C4-2B (cell line): ENCODE measurements around the gene RNF144B.

Experiments
- ZFX ChIP-seq: fragments of 450-650 bp; IDR thresholded peaks from 2 replicates; pipeline ENCODE4 v1.6.1; 2017
- TF ChIP-seq, protein P1 (sequence below): fragments of 450-650 bp; conservative IDR thresholded peaks from 2 replicates; pipeline ENCODE4 v1.5.1; 2017; ENCODE audit warnings: mild to moderate bottlenecking

DNA sequence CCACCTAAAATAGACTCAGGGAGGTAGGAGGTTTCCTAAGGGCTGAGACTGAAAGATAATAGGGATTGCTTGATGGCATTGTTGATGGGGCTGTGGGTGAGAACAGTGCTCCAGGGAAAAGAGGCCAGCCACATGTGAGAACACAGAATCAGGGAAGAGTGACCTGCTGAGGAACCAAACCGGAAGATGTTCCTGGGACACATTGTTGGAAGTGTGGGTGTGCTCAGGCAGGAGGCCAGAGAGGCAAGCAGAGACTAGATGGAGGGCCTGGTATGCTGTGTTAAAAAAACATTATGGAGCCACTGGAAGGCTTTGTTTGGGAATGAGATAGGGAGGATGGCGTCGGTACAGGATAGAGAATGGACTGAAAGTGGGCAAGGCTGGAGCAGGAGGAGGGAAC, 23.3 kb downstream of the RNF144B start:
- TF ChIP-seq, protein P1, sequence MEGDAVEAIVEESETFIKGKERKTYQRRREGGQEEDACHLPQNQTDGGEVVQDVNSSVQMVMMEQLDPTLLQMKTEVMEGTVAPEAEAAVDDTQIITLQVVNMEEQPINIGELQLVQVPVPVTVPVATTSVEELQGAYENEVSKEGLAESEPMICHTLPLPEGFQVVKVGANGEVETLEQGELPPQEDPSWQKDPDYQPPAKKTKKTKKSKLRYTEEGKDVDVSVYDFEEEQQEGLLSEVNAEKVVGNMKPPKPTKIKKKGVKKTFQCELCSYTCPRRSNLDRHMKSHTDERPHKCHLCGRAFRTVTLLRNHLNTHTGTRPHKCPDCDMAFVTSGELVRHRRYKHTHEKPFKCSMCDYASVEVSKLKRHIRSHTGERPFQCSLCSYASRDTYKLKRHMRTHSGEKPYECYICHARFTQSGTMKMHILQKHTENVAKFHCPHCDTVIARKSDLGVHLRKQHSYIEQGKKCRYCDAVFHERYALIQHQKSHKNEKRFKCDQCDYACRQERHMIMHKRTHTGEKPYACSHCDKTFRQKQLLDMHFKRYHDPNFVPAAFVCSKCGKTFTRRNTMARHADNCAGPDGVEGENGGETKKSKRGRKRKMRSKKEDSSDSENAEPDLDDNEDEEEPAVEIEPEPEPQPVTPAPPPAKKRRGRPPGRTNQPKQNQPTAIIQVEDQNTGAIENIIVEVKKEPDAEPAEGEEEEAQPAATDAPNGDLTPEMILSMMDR, result no peak
- no peak for TF ChIP-seq ZFX
